ENCODE results near the gene RAPGEF4. TPM values are rescaled to one million over a fixed set of nuclear protein-coding genes. Genes with fewer than 3 reads are reported as not detected.

Gene RAPGEF4
- total and polyA plus RNA-seq, 8 donors = 3.6 to 23.7 (median 9.8) TPM; not detected in 1

DNA sequence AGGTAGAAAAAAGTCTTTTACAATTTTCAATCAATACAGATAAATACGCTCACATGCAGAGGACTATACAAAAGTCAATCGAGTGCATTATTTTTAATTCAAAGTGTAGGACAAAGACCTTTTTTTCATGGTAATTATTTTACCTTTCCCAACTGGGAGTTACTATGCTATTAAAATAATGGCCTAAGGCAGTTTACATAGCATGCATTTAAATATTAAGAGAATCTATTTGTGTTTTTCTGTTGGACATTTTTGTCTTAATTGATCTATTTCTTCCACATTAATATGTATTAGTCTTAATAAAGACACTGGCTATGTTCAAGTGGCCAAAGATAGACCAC, 209.8 kb downstream of the RAPGEF4 start:
- no peaks in the 10 kb centered on the region for H3K36me3 ChIP-seq
- DNase-seq = no peak
- H3K4me3 ChIP-seq = no peak overlapping the region
- 74 to 88% (median 83%) methylated on average over 2 of the region's 2 CpGs for WGBS, 5 donors
- intact Hi-C loops (cut with DNase I; ENCODE audit: low total_unique reads) = no loop called here
- TF ChIP-seq EP300 (IDR thresholded peaks at IDR 0.05) (no peak), POLR2A (IDR thresholded peaks at IDR 0.05) (no peak), POLR2AphosphoS5 (IDR thresholded peaks at IDR 0.05) (no peak)
- TF ChIP-seq, protein P1, sequence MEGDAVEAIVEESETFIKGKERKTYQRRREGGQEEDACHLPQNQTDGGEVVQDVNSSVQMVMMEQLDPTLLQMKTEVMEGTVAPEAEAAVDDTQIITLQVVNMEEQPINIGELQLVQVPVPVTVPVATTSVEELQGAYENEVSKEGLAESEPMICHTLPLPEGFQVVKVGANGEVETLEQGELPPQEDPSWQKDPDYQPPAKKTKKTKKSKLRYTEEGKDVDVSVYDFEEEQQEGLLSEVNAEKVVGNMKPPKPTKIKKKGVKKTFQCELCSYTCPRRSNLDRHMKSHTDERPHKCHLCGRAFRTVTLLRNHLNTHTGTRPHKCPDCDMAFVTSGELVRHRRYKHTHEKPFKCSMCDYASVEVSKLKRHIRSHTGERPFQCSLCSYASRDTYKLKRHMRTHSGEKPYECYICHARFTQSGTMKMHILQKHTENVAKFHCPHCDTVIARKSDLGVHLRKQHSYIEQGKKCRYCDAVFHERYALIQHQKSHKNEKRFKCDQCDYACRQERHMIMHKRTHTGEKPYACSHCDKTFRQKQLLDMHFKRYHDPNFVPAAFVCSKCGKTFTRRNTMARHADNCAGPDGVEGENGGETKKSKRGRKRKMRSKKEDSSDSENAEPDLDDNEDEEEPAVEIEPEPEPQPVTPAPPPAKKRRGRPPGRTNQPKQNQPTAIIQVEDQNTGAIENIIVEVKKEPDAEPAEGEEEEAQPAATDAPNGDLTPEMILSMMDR (IDR thresholded peaks at IDR 0.05) = no peak
- peaks cover 0 to 2% (median 0%) of the 10 kb centered on the region in 4 donors for H3K9me3 ChIP-seq
- no peaks in the 10 kb centered on the region for H3K4me1 ChIP-seq
- H3K27me3 ChIP-seq = peaks cover 0 to 6% (median 0%) of the 10 kb centered on the region in 3 donors
- H3K27ac ChIP-seq = no peak overlapping the region

- Histone ChIP-seq H3K4me1 (no peaks in the 10 kb centered on the region), H3K36me3 (no peaks in the 10 kb centered on the region), H3K4me3 (no peak overlapping the region), H3K27me3 (peaks cover 0 to 6% (median 0%) of the 10 kb centered on the region in 3 donors), H3K27ac (no peak overlapping the region), H3K9me3 (no peaks in the 10 kb centered on the region)
- 79 to 83% (median 80%) methylated on average over 3 of the region's 3 CpGs for WGBS, 5 donors
- DNase-seq = no peak
- intact Hi-C loops (cut with DNase I; ENCODE audit: low total_unique reads) = no loop called here
- no peak for TF ChIP-seq EP300 (IDR thresholded peaks at IDR 0.05)
- no peak for TF ChIP-seq POLR2A (IDR thresholded peaks at IDR 0.05)
- TF ChIP-seq POLR2AphosphoS5 (IDR thresholded peaks at IDR 0.05) = no peak
- TF ChIP-seq, protein P1 (IDR thresholded peaks at IDR 0.05) = no peak
Observed at GRCh38 chr2:172947461-172948153, 212.0 kb downstream of the RAPGEF4 start.

DNA sequence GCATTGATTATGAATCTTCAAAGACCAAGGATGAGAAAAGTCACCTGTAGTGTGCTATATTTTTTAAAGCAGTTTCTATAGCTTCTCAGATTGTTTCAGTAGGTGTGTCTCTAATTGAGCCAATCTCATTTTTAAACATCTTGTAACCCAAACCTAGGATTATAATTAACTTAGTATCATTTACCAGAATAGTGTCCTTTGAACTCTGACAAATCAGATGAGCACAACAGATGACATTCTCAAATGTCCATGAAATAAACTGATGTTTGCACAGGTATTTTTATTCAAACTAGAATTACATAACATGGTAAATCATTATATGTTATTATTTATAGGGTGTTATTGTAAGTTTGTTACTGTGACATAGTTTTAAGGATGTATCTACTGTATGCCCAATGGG, 213.9 kb downstream of the RAPGEF4 start:
- Histone ChIP-seq H3K4me1 (no peaks in the 10 kb centered on the region), H3K4me3 (no peak overlapping the region), H3K36me3 (no peaks in the 10 kb centered on the region), H3K9me3 (no peaks in the 10 kb centered on the region), H3K27me3 (no peaks in the 10 kb centered on the region), H3K27ac (no peak overlapping the region)
- intact Hi-C loops (cut with DNase I; ENCODE audit: low total_unique reads) = no loop called here
- DNase-seq = no peak
- no peak for TF ChIP-seq POLR2A (IDR thresholded peaks at IDR 0.05)
- no peak for TF ChIP-seq POLR2AphosphoS5 (IDR thresholded peaks at IDR 0.05)
- TF ChIP-seq, protein P1 (IDR thresholded peaks at IDR 0.05) = no peak
- no peak for TF ChIP-seq EP300 (IDR thresholded peaks at IDR 0.05)

- no peaks in the 10 kb centered on the region for H3K36me3 ChIP-seq
Observed at GRCh38 chr2:172950565-172950964, 214.9 kb downstream of the RAPGEF4 start.

More at GRCh38 chr2:172950565-172950964, 214.9 kb downstream of the RAPGEF4 start:
- Histone ChIP-seq H3K4me1 (no peaks in the 10 kb centered on the region), H3K9me3 (no peaks in the 10 kb centered on the region), H3K4me3 (no peak overlapping the region), H3K27ac (no peak overlapping the region), H3K27me3 (no peaks in the 10 kb centered on the region)
- DNase-seq = no peak
- no peak for TF ChIP-seq POLR2A (IDR thresholded peaks at IDR 0.05)
- no peak for TF ChIP-seq POLR2AphosphoS5 (IDR thresholded peaks at IDR 0.05)
- TF ChIP-seq EP300 (IDR thresholded peaks at IDR 0.05) = no peak
- TF ChIP-seq, protein P1 (IDR thresholded peaks at IDR 0.05) = no peak
- intact Hi-C loops (cut with DNase I; ENCODE audit: low total_unique reads) = no loop called here

All from stomach (tissue), 9 donors.